Measurements from ENCODE around the gene GRIK4. TPM values are rescaled to one million over a fixed set of nuclear protein-coding genes. Genes with fewer than 3 reads are reported as not detected.

The GRIK4 gene
- total RNA-seq, 3 donors from 2014 or later = 0.36 to 0.51 TPM; not detected in 1

GRCh38 chr11:120511820-120512738, 531 bp downstream of the GRIK4 start:
- intact Hi-C loops (cut with DNase I, micrococcal nuclease) = loop anchor here (5.0 to 10.0 kb wide), 3 partner anchors 173 to 293 kb away; no protein-coding TSS in a partner anchor
- DNase-seq = no peak
- no peak overlapping the region for H3K4me3 ChIP-seq

GRCh38 chr11:120512739-120513435, 1.3 kb downstream of the GRIK4 start:
- no peaks in the 10 kb centered on the region for H3K36me3 ChIP-seq (ENCODE audit: low read depth)
- no peaks in the 10 kb centered on the region for H3K9me3 ChIP-seq
- no peaks in the 10 kb centered on the region for H3K4me1 ChIP-seq (ENCODE audit: low read depth)
- ATAC-seq (peak; percentile 13), DNase-seq (no peak)
- intact Hi-C loops (cut with DNase I, micrococcal nuclease) = loop anchor here (5.0 to 10.0 kb wide), 3 partner anchors 172 to 292 kb away; no protein-coding TSS in a partner anchor
- TF ChIP-seq CTCF (IDR thresholded peaks at IDR 0.05) = no peak
- H3K4me3 ChIP-seq = no peak overlapping the region

More at GRCh38 chr11:120511820-120512738, 531 bp downstream of the GRIK4 start:
- H3K36me3 ChIP-seq (ENCODE audit: low read depth) = no peaks in the 10 kb centered on the region
- TF ChIP-seq CTCF (IDR thresholded peaks at IDR 0.05) = no peak
- H3K9me3 ChIP-seq = no peaks in the 10 kb centered on the region
- no peaks in the 10 kb centered on the region for H3K4me1 ChIP-seq (ENCODE audit: low read depth)
- ATAC-seq = no peak

- H3K4me1 ChIP-seq (ENCODE audit: low read depth) = no peaks in the 10 kb centered on the region
- no peak overlapping the region for H3K4me3 ChIP-seq
- intact Hi-C loops (cut with DNase I, micrococcal nuclease) = loop anchor here (5.0 to 10.0 kb wide), 3 partner anchors 171 to 291 kb away; no protein-coding TSS in a partner anchor
- DNase-seq (no peak), ATAC-seq (no peak)
- no peak for TF ChIP-seq CTCF (IDR thresholded peaks at IDR 0.05)
- H3K9me3 ChIP-seq = no peaks in the 10 kb centered on the region
- H3K36me3 ChIP-seq (ENCODE audit: low read depth) = no peaks in the 10 kb centered on the region
Measured at GRCh38 chr11:120513436-120514315, 2.1 kb downstream of the GRIK4 start.

GRCh38 chr11:120514541-120515121, 3.1 kb downstream of the GRIK4 start:
- no peak for TF ChIP-seq CTCF (IDR thresholded peaks at IDR 0.05)
- no peaks in the 10 kb centered on the region for H3K4me1 ChIP-seq (ENCODE audit: low read depth)
- H3K36me3 ChIP-seq (ENCODE audit: low read depth) = no peaks in the 10 kb centered on the region
- intact Hi-C loops (cut with DNase I, micrococcal nuclease) = loop anchor here (5.0 to 10.0 kb wide), 3 partner anchors 170 to 290 kb away; no protein-coding TSS in a partner anchor
- H3K9me3 ChIP-seq = no peaks in the 10 kb centered on the region
- no peak overlapping the region for H3K4me3 ChIP-seq
- ATAC-seq (no peak), DNase-seq (no peak)

All from mucosa of descending colon (tissue), 3 donors.